H1 (cell line): ENCODE measurements around the gene IGSF9B. TPM values are rescaled to one million over a fixed set of nuclear protein-coding genes. Genes with fewer than 3 reads are reported as not detected.

Experiments used
- CTCF ChIA-PET: fragments of 300-600 bp; sonication (Branson Sonifier 250); formaldehyde crosslinking; loops from one replicate; lab custom pipeline; 2021; ENCODE audit not compliant: partially characterized antibody; lab: Charles Lee
- POLR2A ChIA-PET: fragments of 300-600 bp; sonication (Branson Sonifier 250); formaldehyde crosslinking; loops from one replicate; lab custom pipeline; 2021; ENCODE audit warnings: inconsistent platforms; ENCODE audit not compliant: partially characterized antibody; lab: Charles Lee
- DNase-seq, 2 experiments: peaks; one replicate each; pipeline versions ENCODE4 v3.0.0 to v3.0.0-alpha.2; 2010 to 2022; ENCODE audit warnings: low spot score in 2 of 2, low read depth in 1 of 2, mixed read lengths in 1 of 2
- FAIRE-seq: peaks from 2 replicates; lab custom pipeline; 2011; peaks lifted over from hg19 to GRCh38; lab: Jason Lieb, UNC
- H2AFZ ChIP-seq: 2 replicates; pipeline ENCODE4 v1.8.1; 2012; ENCODE audit warnings: low read length, inconsistent platforms
- H2AK5ac ChIP-seq: 2 replicates; pipeline ENCODE4 v1.6.1; 2013; ENCODE audit warnings: low read depth, low read length
- H2BK120ac ChIP-seq: replicated peaks from 2 replicates; pipeline ENCODE3; 2013; ENCODE audit warnings: low read depth, low read length, inconsistent platforms
- H2BK12ac ChIP-seq: 2 replicates; pipeline ENCODE4 v1.6.1; 2013; ENCODE audit warnings: low read depth, low read length
- H2BK15ac ChIP-seq: 2 replicates; pipeline ENCODE4 v1.6.1; 2013; ENCODE audit warnings: low read length
- H2BK20ac ChIP-seq: 2 replicates; pipeline ENCODE4 v1.6.1; 2013; ENCODE audit warnings: low read length
- H2BK5ac ChIP-seq: 2 replicates; pipeline ENCODE4 v1.6.1; 2013; ENCODE audit warnings: low read depth, low read length
- H3K14ac ChIP-seq: 2 replicates; pipeline ENCODE4 v1.6.1; 2013; ENCODE audit warnings: inconsistent platforms; ENCODE audit not compliant: insufficient read length
- H3K18ac ChIP-seq: 2 replicates; pipeline ENCODE4 v1.6.1; 2013; ENCODE audit warnings: low read length; ENCODE audit errors: extremely low read depth
- H3K23ac ChIP-seq: 2 replicates; pipeline ENCODE4 v1.6.1; 2013; ENCODE audit warnings: inconsistent platforms; ENCODE audit not compliant: insufficient read length
- H3K23me2 ChIP-seq: 2 replicates; pipeline ENCODE4 v1.6.1; 2013; ENCODE audit warnings: low read depth, low read length
- H3K27ac ChIP-seq: 2 replicates; pipeline ENCODE4 v1.6.1; 2011; ENCODE audit warnings: low read depth, low read length, inconsistent platforms
- H3K27me3 ChIP-seq, 4 experiments: replicated peaks in 1 of 4; 1 replicate in 1 of 4; 2 replicates in 3 of 4; pipeline versions ENCODE4 v1.6.1 to v1.8.1; 2011 to 2013; ENCODE audit warnings: low read length in 3 of 4, mild to moderate bottlenecking in 3 of 4, inconsistent platforms in 2 of 4, mixed read lengths in 2 of 4, moderate library complexity in 1 of 4; ENCODE audit not compliant: control insufficient read depth in 3 of 4, insufficient read depth in 3 of 4; ENCODE audit errors: extremely low read depth in 1 of 4
- H3K36me3 ChIP-seq, 4 experiments: 2 replicates each; pipeline versions ENCODE4 v1.6.1 to v1.8.1; 2011 to 2013; ENCODE audit warnings: mild to moderate bottlenecking in 4 of 4, low read length in 3 of 4, moderate library complexity in 2 of 4, control low read depth in 1 of 4, inconsistent platforms in 1 of 4; ENCODE audit not compliant: insufficient read depth in 4 of 4, control insufficient read depth in 2 of 4
- H3K4ac ChIP-seq: replicated peaks from 2 replicates; pipeline ENCODE3; 2013; ENCODE audit warnings: low read length, low read depth, mixed read lengths, inconsistent platforms; ENCODE audit not compliant: insufficient read length
- H3K4me1 ChIP-seq, 4 experiments: replicated peaks in 1 of 4; 1 replicate in 1 of 4; 2 replicates in 3 of 4; pipeline versions ENCODE4 v1.6.1 to v1.8.1; 2011 to 2013; ENCODE audit warnings: low read length in 3 of 4, inconsistent platforms in 2 of 4, mixed read lengths in 1 of 4; ENCODE audit not compliant: insufficient read depth in 4 of 4, control insufficient read depth in 3 of 4
- H3K4me2 ChIP-seq, 2 experiments: 2 replicates each; pipeline versions ENCODE4 v1.6.1 to v1.8.1; 2011 to 2013; ENCODE audit warnings: low read depth in 2 of 2, low read length in 2 of 2, control low read depth in 1 of 2, inconsistent platforms in 1 of 2, mild to moderate bottlenecking in 1 of 2; ENCODE audit not compliant: insufficient read depth in 1 of 2
- H3K4me3 ChIP-seq, 4 experiments: fragments of 200-600, 300-600 bp in 1 of 4; sonication (generic), shearing (Covaris generic), sonication (Bioruptor Twin) in 1 of 4; 2 replicates each; pipeline versions ENCODE4 v1.5.1 to v1.8.1; 2011 to 2016; ENCODE audit warnings: low read length in 4 of 4, low read depth in 3 of 4, control low read depth in 2 of 4, inconsistent platforms in 2 of 4, mild to moderate bottlenecking in 2 of 4, mixed read lengths in 1 of 4, moderate library complexity in 1 of 4; ENCODE audit not compliant: insufficient read depth in 2 of 4; ENCODE audit errors: extremely low read depth in 1 of 4
- H3K56ac ChIP-seq: replicated peaks from 2 replicates; pipeline ENCODE3; 2013; ENCODE audit warnings: low read depth, mild to moderate bottlenecking, mixed read lengths, low read length, inconsistent platforms; ENCODE audit not compliant: insufficient read length
- H3K79me1 ChIP-seq: 2 replicates; pipeline ENCODE4 v1.6.1; 2013; ENCODE audit warnings: low read depth, low read length, control low read depth
- H3K79me2 ChIP-seq, 2 experiments: 2 replicates each; pipeline versions ENCODE4 v1.6.1 to v1.8.1; 2012 to 2013; ENCODE audit warnings: low read length in 2 of 2, mild to moderate bottlenecking in 2 of 2, inconsistent platforms in 1 of 2; ENCODE audit not compliant: insufficient read depth in 2 of 2, control insufficient read depth in 1 of 2
- H3K9ac ChIP-seq, 4 experiments: replicated peaks in 1 of 4; 1 replicate in 1 of 4; 2 replicates in 3 of 4; pipeline versions ENCODE4 v1.6.1 to v1.8.1; 2011 to 2013; ENCODE audit warnings: low read depth in 3 of 4, low read length in 3 of 4, control low read depth in 2 of 4, mild to moderate bottlenecking in 2 of 4, moderate library complexity in 2 of 4, inconsistent platforms in 1 of 4; ENCODE audit errors: extremely low read depth in 1 of 4
- H3K9me3 ChIP-seq, 2 experiments: 2 replicates each; pipeline versions ENCODE4 v1.6.1 to v1.8.1; 2012 to 2013; ENCODE audit warnings: mild to moderate bottlenecking in 2 of 2, moderate library complexity in 2 of 2, control low read depth in 1 of 2, inconsistent platforms in 1 of 2, low read depth in 1 of 2, low read length in 1 of 2, mixed read lengths in 1 of 2; ENCODE audit not compliant: insufficient read depth in 2 of 2
- H4K20me1 ChIP-seq, 2 experiments: replicated peaks in 1 of 2; 2 replicates each; pipeline versions ENCODE3 to v1.8.1; 2011 to 2013; ENCODE audit warnings: inconsistent platforms in 2 of 2, low read length in 2 of 2, mild to moderate bottlenecking in 1 of 2; ENCODE audit not compliant: insufficient read depth in 2 of 2, control insufficient read depth in 1 of 2
- H4K5ac ChIP-seq: 2 replicates; pipeline ENCODE4 v1.6.1; 2013; ENCODE audit warnings: low read length, low read depth, mixed read lengths, inconsistent platforms; ENCODE audit not compliant: insufficient read length
- H4K8ac ChIP-seq: 2 replicates; pipeline ENCODE4 v1.8.0; 2013; ENCODE audit warnings: mild to moderate bottlenecking, moderate library complexity, low read length, inconsistent platforms; ENCODE audit not compliant: insufficient read depth; ENCODE audit errors: extremely low read depth
- H4K91ac ChIP-seq: replicated peaks from 2 replicates; pipeline ENCODE3; 2013; ENCODE audit warnings: low read length, mixed read lengths, inconsistent platforms; ENCODE audit not compliant: insufficient read length
- CHD1 ChIP-seq: IDR thresholded peaks from 2 replicates; pipeline ENCODE4 v1.6.1; 2012; ENCODE audit warnings: low read depth, low read length, improper control_type of control experiment
- HDAC2 ChIP-seq, 2 experiments: fragments of 300-600 bp in 1 of 2; sonication (generic) in 1 of 2; IDR thresholded peaks; 2 replicates each; pipeline ENCODE4 v1.6.1; 2011 to 2012; ENCODE audit warnings: low read depth in 2 of 2, low read length in 2 of 2, mild to moderate bottlenecking in 2 of 2, moderate library complexity in 2 of 2, borderline replicate concordance in 1 of 2, inconsistent platforms in 1 of 2
- JUN ChIP-seq: IDR thresholded peaks from 2 replicates; pipeline ENCODE4 v1.6.1; 2011; ENCODE audit warnings: low read depth, mild to moderate bottlenecking, improper control_type of control experiment, low read length
- POU5F1 ChIP-seq: IDR thresholded peaks from 2 replicates; pipeline ENCODE4 v1.6.1; 2011; ENCODE audit warnings: low read depth, mild to moderate bottlenecking, low read length, moderate library complexity
- RNF2 ChIP-seq: fragments of 200-900, 300-1000 bp; sonication (generic); IDR thresholded peaks from 2 replicates; pipeline ENCODE4 v1.7.1; 2016; ENCODE audit warnings: borderline replicate concordance, low read depth, mild to moderate bottlenecking, antibody characterized with exemption, low read length; ENCODE audit not compliant: poor library complexity, severe bottlenecking; ENCODE audit errors: missing control alignments
- SIN3A ChIP-seq, 2 experiments: IDR thresholded peaks in 1 of 2; conservative IDR thresholded peaks in 1 of 2; 2 replicates each; pipeline ENCODE4 v1.6.1; 2011 to 2012; ENCODE audit warnings: low read length in 2 of 2, improper control_type of control experiment in 1 of 2, low read depth in 1 of 2, mild to moderate bottlenecking in 1 of 2
- TAF1 ChIP-seq: IDR thresholded peaks from 2 replicates; pipeline ENCODE4 v1.6.1; 2011; ENCODE audit warnings: mild to moderate bottlenecking, low read depth, low read length
- WGBS, 2 experiments: shearing (Covaris generic) in 1 of 2; methylation state at CpG; one replicate each; pipeline versions ENCODE4 v1.1.6 to v1.1.7; 2013 to 2015; ENCODE audit warnings: low lambda C conversion rate in 2 of 2, mixed read lengths in 2 of 2, inconsistent platforms in 1 of 2, low coverage in 1 of 2, missing lambda C conversion rate in 1 of 2; ENCODE audit not compliant: insufficient replicate concordance in 2 of 2, insufficient coverage in 1 of 2, insufficient read length in 1 of 2; ENCODE audit errors: extremely low coverage in 1 of 2, missing lambda C conversion rate in 1 of 2; 5-methylcytosine and 5-hydroxymethylcytosine counted together
- polyA plus RNA-seq, 7 experiments: library from polyadenylated mRNA; depleted of rRNA in 3 of 7; stranded (reverse) in 5 of 7; unstranded in 2 of 7; fragments of >200 nt in 5 of 7; fragments of 200-250 nt in 2 of 7; gene quantifications; 1 replicate in 5 of 7; 2 replicates in 1 of 7; 4 replicates in 1 of 7; pipeline versions ENCODE4 v1.2.1 to v1.2.3, GENCODE V29; 2011 to 2013; ENCODE audit warnings: missing spikeins in 2 of 7, mixed read lengths in 2 of 7
- total RNA-seq: library from RNA; stranded (reverse); fragmentation: NEBNext Ultra II Directional; extraction: Animal tissue kit (Norgen Biotek cat#: 25700); gene quantifications from 2 replicates; pipeline ENCODE4 v1.2.1, GENCODE V29; 2021
- TF ChIP-seq, protein P1 (sequence below): IDR thresholded peaks from 2 replicates; pipeline ENCODE4 v1.6.1; 2012; ENCODE audit warnings: inconsistent platforms
- TF ChIP-seq, protein P2 (sequence below): IDR thresholded peaks from 2 replicates; pipeline ENCODE4 v1.6.1; 2012; ENCODE audit warnings: low read length, inconsistent platforms

The IGSF9B gene
- total and polyA plus RNA-seq, 2 of the 8 experiments (the other 6 are each of a cell fraction or from before 2014, with no cell fraction given), result 16.5 to 49.2 TPM

GRCh38 chr11:133937468-133937867 lies 19.3 kb downstream of the IGSF9B start:
- H3K27me3 ChIP-seq, result no peaks in the 10 kb centered on the region
- no peak overlapping the region for H3K56ac ChIP-seq
- FAIRE-seq, result no peak
- H4K5ac ChIP-seq, result no peak overlapping the region
- H3K36me3 ChIP-seq, result peaks cover 0 to 23% (median 13%) of the 10 kb centered on the region in 4 experiments; a peak in 6 of 8 replicates
- H4K20me1 ChIP-seq, result peaks cover 3 to 7% of the 10 kb centered on the region in 2 experiments
- no peak overlapping the region for H3K4me2 ChIP-seq
- H3K18ac ChIP-seq, result no peak overlapping the region
- DNase-seq, result no peak
- peaks cover 0 to 7% of the 10 kb centered on the region in 2 experiments; a peak in 1 of 4 replicates for H3K9me3 ChIP-seq
- no peak overlapping the region for H3K23ac ChIP-seq
- no peak overlapping the region for H2AK5ac ChIP-seq
- WGBS, 2 experiments, result 95% methylated on average over 16 of the region's 16 CpGs; no CpG with 5 or more reads in 1 of the 2 experiments
- no peak overlapping the region for H3K4ac ChIP-seq
- H3K4me1 ChIP-seq, result no peaks in the 10 kb centered on the region; a peak in 1 of 7 replicates
- peaks cover 7% of the 10 kb centered on the region; the same call in 1 of the 2 replicates for H3K79me1 ChIP-seq
- no peak overlapping the region for H2AFZ ChIP-seq
- no peaks in the 10 kb centered on the region for H3K23me2 ChIP-seq
- H3K9ac ChIP-seq, result no peak overlapping the region
- no peak overlapping the region for H3K14ac ChIP-seq
- H4K91ac ChIP-seq, result no peak overlapping the region
- H3K79me2 ChIP-seq, result peaks cover 0 to 4% of the 10 kb centered on the region in 2 experiments; a peak in 1 of 4 replicates
- no peak overlapping the region for H3K27ac ChIP-seq
- no peak overlapping the region for H4K8ac ChIP-seq
- no peak overlapping the region for H2BK5ac ChIP-seq
- no peak overlapping the region for H2BK120ac ChIP-seq
- no peak overlapping the region for H3K4me3 ChIP-seq
- POLR2A ChIA-PET, result interaction anchor here (1.8 kb wide), 1 partner anchor 10 kb away, joined by 4 read pairs; no protein-coding TSS in a partner anchor
- no peak overlapping the region for H2BK12ac ChIP-seq
- CTCF ChIA-PET, result interaction anchor here (0.6 to 3.3 kb wide), 7 partner anchors 10 to 203 kb away, joined by 3 to 21 read pairs (median 5); no protein-coding TSS in a partner anchor
- H2BK20ac ChIP-seq, result no peak overlapping the region
- no peak overlapping the region for H2BK15ac ChIP-seq
- TF ChIP-seq RNF2 (no peak), JUN (no peak), HDAC2 (IDR thresholded peaks at IDR 0.05; ENCODE audit: borderline replicate concordance in 1 of 2, low read depth in 2 of 2, low read length in 2 of 2) (no peak), CHD1 (no peak), POU5F1 (no peak), TAF1 (no peak), SIN3A (conservative IDR thresholded peaks at IDR 0.05 in 1 of 2, IDR thresholded peaks at IDR 0.05 in 1 of 2; ENCODE audit: low read depth in 1 of 2, low read length in 2 of 2) (no peak)
- TF ChIP-seq, protein P1, sequence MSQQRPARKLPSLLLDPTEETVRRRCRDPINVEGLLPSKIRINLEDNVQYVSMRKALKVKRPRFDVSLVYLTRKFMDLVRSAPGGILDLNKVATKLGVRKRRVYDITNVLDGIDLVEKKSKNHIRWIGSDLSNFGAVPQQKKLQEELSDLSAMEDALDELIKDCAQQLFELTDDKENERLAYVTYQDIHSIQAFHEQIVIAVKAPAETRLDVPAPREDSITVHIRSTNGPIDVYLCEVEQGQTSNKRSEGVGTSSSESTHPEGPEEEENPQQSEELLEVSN, result no peak
- TF ChIP-seq, protein P2, sequence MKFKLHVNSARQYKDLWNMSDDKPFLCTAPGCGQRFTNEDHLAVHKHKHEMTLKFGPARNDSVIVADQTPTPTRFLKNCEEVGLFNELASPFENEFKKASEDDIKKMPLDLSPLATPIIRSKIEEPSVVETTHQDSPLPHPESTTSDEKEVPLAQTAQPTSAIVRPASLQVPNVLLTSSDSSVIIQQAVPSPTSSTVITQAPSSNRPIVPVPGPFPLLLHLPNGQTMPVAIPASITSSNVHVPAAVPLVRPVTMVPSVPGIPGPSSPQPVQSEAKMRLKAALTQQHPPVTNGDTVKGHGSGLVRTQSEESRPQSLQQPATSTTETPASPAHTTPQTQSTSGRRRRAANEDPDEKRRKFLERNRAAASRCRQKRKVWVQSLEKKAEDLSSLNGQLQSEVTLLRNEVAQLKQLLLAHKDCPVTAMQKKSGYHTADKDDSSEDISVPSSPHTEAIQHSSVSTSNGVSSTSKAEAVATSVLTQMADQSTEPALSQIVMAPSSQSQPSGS, result no peak
